ENCODE results near the gene BAZ1A. TPM values are rescaled to one million over a fixed set of nuclear protein-coding genes. Genes with fewer than 3 reads are reported as not detected.

BAZ1A gene
- total RNA-seq, 1 experiment from 2014 or later: 17.3 TPM

DNA sequence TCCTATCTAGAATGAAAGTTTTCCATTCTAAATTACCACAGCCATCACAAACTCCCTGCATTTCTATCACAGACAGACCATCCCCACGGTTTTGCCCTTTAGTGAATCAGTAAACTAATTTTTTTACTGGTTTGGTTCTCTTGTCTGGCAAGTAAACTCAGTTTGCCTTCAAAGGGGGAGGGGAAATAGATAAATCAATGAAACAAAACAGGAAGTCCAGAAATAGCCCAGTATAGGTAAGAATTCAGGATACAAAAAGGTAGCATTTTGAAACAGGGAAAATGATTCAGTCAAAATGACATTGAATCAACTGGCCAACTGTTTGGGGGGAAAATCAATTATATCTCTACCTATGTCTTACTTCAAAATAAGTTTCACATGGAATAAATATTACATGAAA is 15.8 kb upstream of the BAZ1A start:
- no peak overlapping the region for H3K4me3 ChIP-seq
- no peaks in the 10 kb centered on the region for H3K9me3 ChIP-seq (ENCODE audit: insufficient read depth, low read depth)
- DNase-seq: no peak
- no peaks in the 10 kb centered on the region for H3K27me3 ChIP-seq (ENCODE audit: insufficient read depth, low read depth)
- no peaks in the 10 kb centered on the region for H3F3A ChIP-seq (ENCODE audit: insufficient read depth, low read depth)
- H3K9me2 ChIP-seq (ENCODE audit: insufficient read depth): no peaks in the 10 kb centered on the region
- H3K36me3 ChIP-seq (ENCODE audit: low read depth): no peaks in the 10 kb centered on the region
- TF ChIP-seq, protein P1, sequence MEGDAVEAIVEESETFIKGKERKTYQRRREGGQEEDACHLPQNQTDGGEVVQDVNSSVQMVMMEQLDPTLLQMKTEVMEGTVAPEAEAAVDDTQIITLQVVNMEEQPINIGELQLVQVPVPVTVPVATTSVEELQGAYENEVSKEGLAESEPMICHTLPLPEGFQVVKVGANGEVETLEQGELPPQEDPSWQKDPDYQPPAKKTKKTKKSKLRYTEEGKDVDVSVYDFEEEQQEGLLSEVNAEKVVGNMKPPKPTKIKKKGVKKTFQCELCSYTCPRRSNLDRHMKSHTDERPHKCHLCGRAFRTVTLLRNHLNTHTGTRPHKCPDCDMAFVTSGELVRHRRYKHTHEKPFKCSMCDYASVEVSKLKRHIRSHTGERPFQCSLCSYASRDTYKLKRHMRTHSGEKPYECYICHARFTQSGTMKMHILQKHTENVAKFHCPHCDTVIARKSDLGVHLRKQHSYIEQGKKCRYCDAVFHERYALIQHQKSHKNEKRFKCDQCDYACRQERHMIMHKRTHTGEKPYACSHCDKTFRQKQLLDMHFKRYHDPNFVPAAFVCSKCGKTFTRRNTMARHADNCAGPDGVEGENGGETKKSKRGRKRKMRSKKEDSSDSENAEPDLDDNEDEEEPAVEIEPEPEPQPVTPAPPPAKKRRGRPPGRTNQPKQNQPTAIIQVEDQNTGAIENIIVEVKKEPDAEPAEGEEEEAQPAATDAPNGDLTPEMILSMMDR (conservative IDR thresholded peaks at IDR 0.05): no peak
- TF ChIP-seq EZH2 (IDR thresholded peaks at IDR 0.05; ENCODE audit: low read depth): no peak
- H4K20me1 ChIP-seq (ENCODE audit: insufficient read depth): no peaks in the 10 kb centered on the region
- no peak overlapping the region for H3K27ac ChIP-seq
- BruUV-seq (replicated peaks): no TSS peak
- ChIA-PET POLR2A (ENCODE audit: unreplicated experiment) (no interaction called here), CTCF (no interaction called here)
- no peaks in the 10 kb centered on the region for H3K79me2 ChIP-seq (ENCODE audit: low read depth)
- intact Hi-C loops (cut with micrococcal nuclease; ENCODE audit: unreplicated experiment): no loop called here
- H3K4me2 ChIP-seq: no peak overlapping the region
- H3K4me1 ChIP-seq (replicated peaks; ENCODE audit: insufficient read depth): no peaks in the 10 kb centered on the region
- H2AFZ ChIP-seq: no peak overlapping the region

DNA sequence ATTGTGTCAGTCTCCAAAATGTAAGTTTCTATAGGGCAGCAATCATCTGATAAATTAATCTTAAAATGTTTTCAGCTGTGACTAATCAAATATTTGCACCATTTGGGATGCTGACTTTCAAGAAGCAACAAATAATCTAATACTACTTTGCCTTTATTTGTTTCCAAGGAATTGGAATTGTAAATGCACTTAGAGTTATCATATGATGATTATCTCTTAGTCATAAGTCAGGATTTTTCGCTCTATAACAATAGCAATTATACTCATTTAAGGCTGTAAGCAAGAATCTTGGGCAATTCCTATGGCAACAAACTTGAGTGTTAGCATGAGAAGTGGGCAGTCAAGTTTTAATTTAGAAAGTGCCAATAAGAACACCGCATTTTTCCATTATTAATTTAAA is 13.0 kb upstream of the BAZ1A start:
- no TSS peak for BruUV-seq (replicated peaks)
- Histone ChIP-seq H3K36me3 (ENCODE audit: low read depth) (no peaks in the 10 kb centered on the region), H3K9me2 (ENCODE audit: insufficient read depth) (no peaks in the 10 kb centered on the region), H3K4me3 (no peak overlapping the region), H3K27me3 (ENCODE audit: insufficient read depth, low read depth) (no peaks in the 10 kb centered on the region), H4K20me1 (ENCODE audit: insufficient read depth) (no peaks in the 10 kb centered on the region), H3K79me2 (ENCODE audit: low read depth) (no peaks in the 10 kb centered on the region), H3K4me1 (replicated peaks; ENCODE audit: insufficient read depth) (no peaks in the 10 kb centered on the region), H3K9me3 (ENCODE audit: insufficient read depth, low read depth) (no peaks in the 10 kb centered on the region), H2AFZ (no peak overlapping the region), H3K27ac (no peak overlapping the region), H3F3A (ENCODE audit: insufficient read depth, low read depth) (no peaks in the 10 kb centered on the region), H3K4me2 (no peak overlapping the region)
- ChIA-PET POLR2A (ENCODE audit: unreplicated experiment) (no interaction called here), CTCF (no interaction called here)
- intact Hi-C loops (cut with micrococcal nuclease; ENCODE audit: unreplicated experiment): loop anchor here (2.0 kb wide), 1 partner anchor 31 kb away; no protein-coding TSS in a partner anchor
- no peak for TF ChIP-seq EZH2 (IDR thresholded peaks at IDR 0.05; ENCODE audit: low read depth)
- TF ChIP-seq, protein P1 (conservative IDR thresholded peaks at IDR 0.05): no peak
- DNase-seq: no peak

- Histone ChIP-seq H2AFZ (no peak overlapping the region), H3K27ac (no peak overlapping the region), H3K4me2 (no peak overlapping the region), H3K79me2 (ENCODE audit: low read depth) (no peaks in the 10 kb centered on the region), H4K20me1 (ENCODE audit: insufficient read depth) (no peaks in the 10 kb centered on the region), H3K36me3 (ENCODE audit: low read depth) (no peaks in the 10 kb centered on the region), H3K27me3 (ENCODE audit: insufficient read depth, low read depth) (no peaks in the 10 kb centered on the region), H3K9me2 (ENCODE audit: insufficient read depth) (no peaks in the 10 kb centered on the region), H3K4me1 (replicated peaks; ENCODE audit: insufficient read depth) (no peaks in the 10 kb centered on the region), H3F3A (ENCODE audit: insufficient read depth, low read depth) (no peaks in the 10 kb centered on the region), H3K9me3 (ENCODE audit: insufficient read depth, low read depth) (no peaks in the 10 kb centered on the region), H3K4me3 (no peak overlapping the region)
- ChIA-PET POLR2A (ENCODE audit: unreplicated experiment) (no interaction called here), CTCF (interaction anchor here (0.7 kb wide), 1 partner anchor 214 kb away, joined by 7 read pairs; no protein-coding TSS in a partner anchor)
- TF ChIP-seq EZH2 (IDR thresholded peaks at IDR 0.05; ENCODE audit: low read depth): no peak
- DNase-seq: no peak
- intact Hi-C loops (cut with micrococcal nuclease; ENCODE audit: unreplicated experiment): no loop called here
- no TSS peak for BruUV-seq (replicated peaks)
Measured at GRCh38 chr14:34883954-34884353, 8.8 kb upstream of the BAZ1A start.
